Naive B cell (primary cell): ENCODE measurements around the gene ZNF609. TPM values are rescaled to one million over a fixed set of nuclear protein-coding genes. Genes with fewer than 3 reads are reported as not detected.
A peak's percentile ranks its signal among the peaks of the same experiment; 100 is the strongest.

Source experiments
- ATAC-seq, 2 donors: fragments of 150-1000 bp; cut with Tn5 transposase; 2 replicates each; pipeline ENCODE4 v1.10.0; 2021; ENCODE audit warnings: low read depth in 2 of 2, mild to moderate bottlenecking in 2 of 2, moderate library complexity in 2 of 2
- DNase-seq: peaks from one replicate; pipeline ENCODE4 v3.0.0; 2022
- H3K27ac Mint-ChIP-seq, 6 donors: one replicate each; pipeline ENCODE4 v1.8.0; 2020 to 2022; ENCODE audit warnings: mild to moderate bottlenecking in 6 of 6, mixed read lengths in 6 of 6, moderate library complexity in 5 of 6, inconsistent platforms in 2 of 6
- H3K27me3 Mint-ChIP-seq, 3 donors: one replicate each; pipeline ENCODE4 v1.8.0; 2021 to 2022; ENCODE audit warnings: mixed read lengths in 3 of 3, mild to moderate bottlenecking in 1 of 3
- H3K36me3 Mint-ChIP-seq, 2 donors: one replicate each; pipeline ENCODE4 v1.8.0; 2020 to 2022; ENCODE audit warnings: mixed read lengths in 2 of 2, inconsistent platforms in 1 of 2, mild to moderate bottlenecking in 1 of 2
- H3K4me1 Mint-ChIP-seq, 3 donors: one replicate each; pipeline ENCODE4 v1.8.0; 2020 to 2022; ENCODE audit warnings: mixed read lengths in 3 of 3, inconsistent platforms in 1 of 3, mild to moderate bottlenecking in 1 of 3, moderate library complexity in 1 of 3
- H3K4me3 Mint-ChIP-seq, 8 donors: one replicate each; pipeline ENCODE4 v1.8.0; 2020 to 2022; ENCODE audit warnings: mild to moderate bottlenecking in 8 of 8, mixed read lengths in 8 of 8, moderate library complexity in 8 of 8, inconsistent platforms in 2 of 8
- H3K9me3 Mint-ChIP-seq, 7 donors: one replicate each; pipeline ENCODE4 v1.8.0; 2020 to 2022; ENCODE audit warnings: mixed read lengths in 7 of 7, mild to moderate bottlenecking in 5 of 7, inconsistent platforms in 2 of 7, moderate library complexity in 1 of 7
- polyA plus RNA-seq, 6 donors: library from polyadenylated mRNA; unstranded; fragments of 300-500 nt; fragmentation: Illumina TruSeq; gene quantifications; one replicate each; pipeline ENCODE4 v1.2.3, GENCODE V29; 2021; ENCODE audit warnings: low read depth in 6 of 6

ZNF609 gene
- polyA plus RNA-seq, 6 donors from 2014 or later: 0.83 to 4.4 (median 2.6) TPM

- Mint-ChIP-seq H3K4me1 (peaks cover 3 to 11% (median 8%) of the 10 kb centered on the region in 3 donors), H3K27me3 (no peaks in the 10 kb centered on the region), H3K36me3 (no peaks in the 10 kb centered on the region), H3K9me3 (no peaks in the 10 kb centered on the region), H3K4me3 (no peak overlapping the region), H3K27ac (peak overlapping the region in 2 of 6 donors; percentile 14 to 31)
- DNase-seq (no peak), ATAC-seq (no peak)
Measured at GRCh38 chr15:64542091-64542490, 81.7 kb downstream of the ZNF609 start.

GRCh38 chr15:64544450-64544849 lies 84.1 kb downstream of the ZNF609 start:
- Mint-ChIP-seq H3K27me3 (no peaks in the 10 kb centered on the region), H3K27ac (peak overlapping the region in 1 of 6 donors; percentile 62), H3K4me1 (peaks cover 3 to 11% (median 10%) of the 10 kb centered on the region in 3 donors), H3K36me3 (no peaks in the 10 kb centered on the region), H3K9me3 (no peaks in the 10 kb centered on the region), H3K4me3 (no peak overlapping the region)
- no peak for DNase-seq
- no peak for ATAC-seq

- no peak overlapping the region for H3K27ac Mint-ChIP-seq
- H3K36me3 Mint-ChIP-seq: no peaks in the 10 kb centered on the region
- ATAC-seq: no peak
- H3K4me1 Mint-ChIP-seq: peaks cover 3 to 18% (median 4%) of the 10 kb centered on the region in 3 donors
- H3K4me3 Mint-ChIP-seq: no peak overlapping the region
- no peak for DNase-seq
- H3K9me3 Mint-ChIP-seq: no peaks in the 10 kb centered on the region
- no peaks in the 10 kb centered on the region for H3K27me3 Mint-ChIP-seq
Measured at GRCh38 chr15:64547275-64547674, 86.9 kb downstream of the ZNF609 start.

- Mint-ChIP-seq H3K27me3 (no peaks in the 10 kb centered on the region), H3K4me1 (peaks cover 4 to 18% (median 6%) of the 10 kb centered on the region in 3 donors), H3K9me3 (no peaks in the 10 kb centered on the region), H3K27ac (no peak overlapping the region), H3K36me3 (no peaks in the 10 kb centered on the region), H3K4me3 (no peak overlapping the region)
- ATAC-seq: no peak
- DNase-seq: no peak
Measured at GRCh38 chr15:64548235-64548634, 87.9 kb downstream of the ZNF609 start.

GRCh38 chr15:64549860-64550259 lies 89.5 kb downstream of the ZNF609 start:
- no peak for ATAC-seq
- Mint-ChIP-seq H3K9me3 (no peaks in the 10 kb centered on the region), H3K4me1 (peaks cover 4 to 18% (median 6%) of the 10 kb centered on the region in 3 donors)

GRCh38 chr15:64552281-64552948 lies 92.0 kb downstream of the ZNF609 start:
- no peak for ATAC-seq
- no peak for DNase-seq
- Mint-ChIP-seq H3K4me3 (no peak overlapping the region), H3K36me3 (no peaks in the 10 kb centered on the region), H3K4me1 (peaks cover 4 to 8% (median 6%) of the 10 kb centered on the region in 3 donors), H3K27ac (no peak overlapping the region), H3K27me3 (no peaks in the 10 kb centered on the region), H3K9me3 (no peaks in the 10 kb centered on the region)

More at GRCh38 chr15:64549860-64550259, 89.5 kb downstream of the ZNF609 start:
- DNase-seq: no peak
- Mint-ChIP-seq H3K27ac (peak overlapping the region in 2 of 6 donors; percentile 39 to 67), H3K4me3 (no peak overlapping the region), H3K36me3 (no peaks in the 10 kb centered on the region), H3K27me3 (no peaks in the 10 kb centered on the region)

- H3K4me1 Mint-ChIP-seq: peaks cover 2 to 9% (median 8%) of the 10 kb centered on the region in 3 donors
- H3K4me3 Mint-ChIP-seq: no peak overlapping the region
- no peaks in the 10 kb centered on the region for H3K9me3 Mint-ChIP-seq
- H3K36me3 Mint-ChIP-seq: peaks cover 0 to 5% of the 10 kb centered on the region in 2 donors
- no peaks in the 10 kb centered on the region for H3K27me3 Mint-ChIP-seq
- DNase-seq (no peak), ATAC-seq (no peak)
- H3K27ac Mint-ChIP-seq: peak overlapping the region in 3 of 6 donors; percentile 0 to 27 (median 17)
Measured at GRCh38 chr15:64558460-64559179, 98.2 kb downstream of the ZNF609 start.

GRCh38 chr15:64559243-64559642 lies 98.9 kb downstream of the ZNF609 start:
- H3K27ac Mint-ChIP-seq: peak overlapping the region in 1 of 6 donors; percentile 27
- no peaks in the 10 kb centered on the region for H3K9me3 Mint-ChIP-seq
- H3K36me3 Mint-ChIP-seq: peaks cover 0 to 5% of the 10 kb centered on the region in 2 donors
- H3K4me1 Mint-ChIP-seq: peaks cover 5 to 14% (median 11%) of the 10 kb centered on the region in 3 donors
- no peak overlapping the region for H3K4me3 Mint-ChIP-seq
- H3K27me3 Mint-ChIP-seq: no peaks in the 10 kb centered on the region
- no peak for ATAC-seq
- no peak for DNase-seq

GRCh38 chr15:64560501-64560900 lies 100.1 kb downstream of the ZNF609 start:
- no peak for DNase-seq
- Mint-ChIP-seq H3K4me1 (peaks cover 13 to 19% (median 14%) of the 10 kb centered on the region in 3 donors), H3K9me3 (no peaks in the 10 kb centered on the region), H3K27me3 (no peaks in the 10 kb centered on the region), H3K36me3 (peaks cover 0 to 5% of the 10 kb centered on the region in 2 donors), H3K4me3 (no peak overlapping the region), H3K27ac (peak overlapping the region in 1 of 6 donors; percentile 24)
- ATAC-seq: no peak

GRCh38 chr15:64560998-64561397 lies 100.6 kb downstream of the ZNF609 start:
- peak overlapping the region in 2 of 6 donors; percentile 27 to 60 for H3K27ac Mint-ChIP-seq
- peaks cover 14 to 20% (median 14%) of the 10 kb centered on the region in 3 donors for H3K4me1 Mint-ChIP-seq

GRCh38 chr15:64562003-64562640 lies 101.7 kb downstream of the ZNF609 start:
- Mint-ChIP-seq H3K36me3 (peaks cover 0 to 5% of the 10 kb centered on the region in 2 donors), H3K27me3 (no peaks in the 10 kb centered on the region), H3K9me3 (no peaks in the 10 kb centered on the region), H3K27ac (peak overlapping the region in 2 of 6 donors; percentile 15 to 16), H3K4me1 (peaks cover 23 to 29% (median 25%) of the 10 kb centered on the region in 3 donors), H3K4me3 (no peak overlapping the region)
- ATAC-seq (no peak), DNase-seq (no peak)

More at GRCh38 chr15:64560998-64561397, 100.6 kb downstream of the ZNF609 start:
- DNase-seq (no peak), ATAC-seq (no peak)
- peaks cover 0 to 5% of the 10 kb centered on the region in 2 donors for H3K36me3 Mint-ChIP-seq
- H3K4me3 Mint-ChIP-seq: no peak overlapping the region
- H3K9me3 Mint-ChIP-seq: no peaks in the 10 kb centered on the region
- H3K27me3 Mint-ChIP-seq: no peaks in the 10 kb centered on the region

GRCh38 chr15:64566102-64566501 lies 105.7 kb downstream of the ZNF609 start:
- H3K27ac Mint-ChIP-seq: peak overlapping the region in 3 of 6 donors; percentile 5 to 90 (median 16)
- DNase-seq: no peak
- H3K9me3 Mint-ChIP-seq: no peaks in the 10 kb centered on the region
- H3K4me3 Mint-ChIP-seq: peak overlapping the region in 2 of 8 donors; percentile 16 to 26
- peaks cover 0 to 5% of the 10 kb centered on the region in 2 donors for H3K36me3 Mint-ChIP-seq
- H3K27me3 Mint-ChIP-seq: no peaks in the 10 kb centered on the region
- peaks cover 35 to 52% (median 45%) of the 10 kb centered on the region in 3 donors for H3K4me1 Mint-ChIP-seq
- no peak for ATAC-seq

- H3K27me3 Mint-ChIP-seq: no peaks in the 10 kb centered on the region
- H3K9me3 Mint-ChIP-seq: no peaks in the 10 kb centered on the region
- peaks cover 0 to 5% of the 10 kb centered on the region in 2 donors for H3K36me3 Mint-ChIP-seq
- ATAC-seq (peak; percentile 74 to 84), DNase-seq (no peak)
- peaks cover 38 to 56% (median 50%) of the 10 kb centered on the region in 3 donors for H3K4me1 Mint-ChIP-seq
- H3K4me3 Mint-ChIP-seq: peak overlapping the region in 1 of 8 donors; percentile 16
- peak overlapping the region in 5 of 6 donors; percentile 5 to 90 (median 16) for H3K27ac Mint-ChIP-seq
Measured at GRCh38 chr15:64566629-64567427, 106.5 kb downstream of the ZNF609 start.
